ENCODE data around the gene SIAH1.

DNA sequence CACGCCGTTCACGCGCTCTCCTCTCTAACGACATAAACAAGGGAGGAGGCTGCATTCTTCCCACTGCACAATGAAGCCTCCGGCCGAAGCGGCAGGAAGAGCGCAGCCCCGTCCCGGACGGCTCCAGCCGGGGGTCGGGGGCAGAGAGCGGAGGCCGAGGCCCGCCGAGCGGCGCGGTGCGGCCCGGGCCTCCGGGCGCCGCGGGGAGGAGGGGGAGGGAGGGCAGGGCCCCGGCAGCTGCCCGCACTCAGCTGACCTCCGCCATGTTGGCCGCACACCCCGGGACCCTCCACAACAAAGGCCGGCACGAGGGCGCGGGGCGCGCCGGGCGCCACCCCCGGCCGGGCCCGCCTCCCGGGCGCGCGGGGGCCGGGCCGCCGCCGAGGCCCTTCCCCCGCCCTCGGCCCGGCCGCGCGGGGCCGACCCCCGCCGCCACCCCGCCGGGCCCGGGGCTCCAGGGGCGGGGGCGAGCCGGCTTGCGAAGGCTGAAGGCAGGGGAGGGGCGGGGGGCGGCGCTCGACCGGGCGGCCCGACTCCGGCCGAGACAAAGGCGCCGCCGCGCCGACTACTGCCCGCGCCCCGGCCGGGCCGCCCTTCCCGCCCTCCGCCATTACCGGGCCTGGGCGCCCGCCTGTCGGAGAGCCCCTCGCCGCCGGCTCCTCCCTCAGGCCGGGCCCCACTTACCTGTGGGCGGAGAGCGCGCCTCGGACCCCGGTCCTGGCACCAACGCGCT, 527 bp downstream of the SIAH1 start:
- TF ChIP-seq, protein P1, sequence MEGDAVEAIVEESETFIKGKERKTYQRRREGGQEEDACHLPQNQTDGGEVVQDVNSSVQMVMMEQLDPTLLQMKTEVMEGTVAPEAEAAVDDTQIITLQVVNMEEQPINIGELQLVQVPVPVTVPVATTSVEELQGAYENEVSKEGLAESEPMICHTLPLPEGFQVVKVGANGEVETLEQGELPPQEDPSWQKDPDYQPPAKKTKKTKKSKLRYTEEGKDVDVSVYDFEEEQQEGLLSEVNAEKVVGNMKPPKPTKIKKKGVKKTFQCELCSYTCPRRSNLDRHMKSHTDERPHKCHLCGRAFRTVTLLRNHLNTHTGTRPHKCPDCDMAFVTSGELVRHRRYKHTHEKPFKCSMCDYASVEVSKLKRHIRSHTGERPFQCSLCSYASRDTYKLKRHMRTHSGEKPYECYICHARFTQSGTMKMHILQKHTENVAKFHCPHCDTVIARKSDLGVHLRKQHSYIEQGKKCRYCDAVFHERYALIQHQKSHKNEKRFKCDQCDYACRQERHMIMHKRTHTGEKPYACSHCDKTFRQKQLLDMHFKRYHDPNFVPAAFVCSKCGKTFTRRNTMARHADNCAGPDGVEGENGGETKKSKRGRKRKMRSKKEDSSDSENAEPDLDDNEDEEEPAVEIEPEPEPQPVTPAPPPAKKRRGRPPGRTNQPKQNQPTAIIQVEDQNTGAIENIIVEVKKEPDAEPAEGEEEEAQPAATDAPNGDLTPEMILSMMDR (IDR thresholded peaks at IDR 0.05) = peak in 1 of 5 experiments; percentile 9
- TF ChIP-seq POLR2A (IDR thresholded peaks at IDR 0.05) (peak in 1 of 2 donors; percentile 35), EP300 (IDR thresholded peaks at IDR 0.05) (peak in 1 of 2 donors; percentile 38)
